Astrocyte of the spinal cord (primary cell): Measurements from ENCODE around the gene GRID1.
"Not testable (repeated sequence)": the region's sequence is repeated elsewhere in the genome, so short reads cannot be mapped to it uniquely, and the experiment has no call there.

Source experiments
- DNase-seq: peaks from one replicate; pipeline ENCODE4 v3.0.0; 2011; ENCODE audit warnings: low read depth, low spot score
- H3K4me3 ChIP-seq: 2 replicates; pipeline ENCODE4 v1.5.1; 2011; ENCODE audit warnings: low read depth, mild to moderate bottlenecking, low read length, moderate library complexity
- CTCF ChIP-seq: IDR thresholded peaks from 2 replicates; pipeline ENCODE4 v1.5.1; 2012; ENCODE audit warnings: low read depth, mild to moderate bottlenecking, low read length, inconsistent platforms
- in situ Hi-C: cut with HindIII; loops from 2 replicates; pipeline ENCODE4 v1.10.0; 2017; ENCODE audit warnings: low sequenced_read_pairs

The GRID1 gene

DNA sequence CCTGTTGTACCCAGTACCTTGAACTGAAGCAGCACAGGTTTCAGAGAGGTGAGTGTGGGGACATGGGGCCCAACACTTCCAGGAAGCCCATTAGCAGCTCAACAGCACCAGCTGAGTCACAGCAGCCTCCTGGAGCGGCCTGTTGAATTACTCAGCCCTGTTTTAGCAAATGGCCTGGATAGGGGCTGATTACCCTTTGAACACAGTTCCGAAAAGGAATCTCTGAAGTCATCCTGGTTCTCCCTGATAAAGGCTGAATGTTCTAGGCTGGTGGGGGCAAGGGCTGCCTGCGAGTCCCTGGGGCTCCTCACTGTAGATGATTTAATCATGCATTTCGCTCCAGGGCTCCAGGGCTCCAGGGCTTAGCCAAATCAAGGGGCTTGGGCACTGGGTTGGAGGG lies 287.5 kb downstream of the GRID1 start:
- TF ChIP-seq CTCF: no peak
- no peak overlapping the region for H3K4me3 ChIP-seq
- in situ Hi-C loops: no loop called here
- DNase-seq: peak; percentile 7

- in situ Hi-C loops: no loop called here
- no peak overlapping the region for H3K4me3 ChIP-seq
- no peak for TF ChIP-seq CTCF
- DNase-seq: no peak
These were observed 288.0 kb downstream of the GRID1 start for GRCh38 chr10:86078639-86079035.

DNA sequence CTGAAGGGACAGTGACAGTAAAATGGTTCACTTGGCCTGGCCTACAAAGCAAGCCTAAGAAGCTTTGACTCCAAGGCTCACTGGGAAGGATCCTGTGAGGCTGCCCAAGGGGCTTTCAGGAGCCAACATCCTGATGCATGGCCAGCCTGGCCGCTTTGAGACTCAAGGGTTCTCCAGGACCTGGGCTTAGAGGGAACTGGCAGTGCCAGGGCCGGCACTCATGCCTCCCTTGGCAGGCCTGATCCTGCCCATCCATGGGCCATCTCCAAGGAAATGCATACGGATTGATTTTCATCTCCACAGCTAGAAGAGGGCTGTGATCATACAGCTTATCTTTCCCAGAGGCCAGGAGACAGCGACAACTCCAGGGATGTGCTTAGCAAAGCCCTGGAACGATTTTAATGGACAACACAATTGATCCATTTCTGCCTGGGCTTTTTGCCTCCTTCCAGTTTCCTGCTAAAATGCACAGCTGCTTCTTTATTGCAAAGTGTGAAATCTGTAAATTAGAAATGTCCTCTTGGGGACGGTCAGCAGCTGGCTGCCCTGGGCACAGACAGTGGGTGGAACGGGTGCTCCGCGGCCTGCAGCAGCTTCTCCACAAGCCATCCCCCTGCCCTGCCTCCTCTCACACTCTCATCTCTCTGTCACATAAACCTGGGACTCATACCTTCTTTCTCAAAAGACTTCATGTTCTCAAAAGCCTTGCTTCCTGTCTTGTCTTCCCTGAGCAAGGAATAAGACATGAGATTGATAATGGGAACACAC lies 288.5 kb downstream of the GRID1 start:
- no peak for DNase-seq
- TF ChIP-seq CTCF: no peak
- H3K4me3 ChIP-seq: no peak overlapping the region
- in situ Hi-C loops: no loop called here

- in situ Hi-C loops: no loop called here
- no peak for TF ChIP-seq CTCF
- H3K4me3 ChIP-seq: no peak overlapping the region
- no peak for DNase-seq
These were observed 289.3 kb downstream of the GRID1 start for GRCh38 chr10:86077271-86077670.

DNA sequence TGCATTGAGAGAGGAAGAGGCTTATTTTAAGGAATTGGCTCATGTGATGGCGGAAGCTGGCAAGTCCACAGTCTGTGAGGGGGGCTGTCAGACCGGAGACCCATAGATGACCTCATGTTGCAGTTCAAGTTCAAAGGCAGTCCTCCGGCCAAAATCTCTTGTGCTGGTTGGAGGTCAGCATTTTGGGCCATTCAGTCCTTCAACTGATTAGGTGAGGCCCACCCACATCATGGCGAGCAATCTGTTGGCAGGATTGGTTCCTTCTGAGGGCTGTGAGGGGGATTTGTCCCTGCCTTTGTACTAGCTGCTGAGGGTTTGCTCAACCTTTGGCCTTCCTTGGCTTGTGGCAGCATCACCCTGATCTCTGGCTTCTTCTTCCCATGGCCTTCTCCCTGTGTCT lies 290.1 kb downstream of the GRID1 start:
- in situ Hi-C loops, DNase-seq, H3K4me3 ChIP-seq: not testable (repeated sequence)

GRCh38 chr10:86075512-86075911 lies 291.1 kb downstream of the GRID1 start:
- H3K4me3 ChIP-seq: no peak overlapping the region
- no peak for DNase-seq
- TF ChIP-seq CTCF: no peak
- in situ Hi-C loops: no loop called here

DNA sequence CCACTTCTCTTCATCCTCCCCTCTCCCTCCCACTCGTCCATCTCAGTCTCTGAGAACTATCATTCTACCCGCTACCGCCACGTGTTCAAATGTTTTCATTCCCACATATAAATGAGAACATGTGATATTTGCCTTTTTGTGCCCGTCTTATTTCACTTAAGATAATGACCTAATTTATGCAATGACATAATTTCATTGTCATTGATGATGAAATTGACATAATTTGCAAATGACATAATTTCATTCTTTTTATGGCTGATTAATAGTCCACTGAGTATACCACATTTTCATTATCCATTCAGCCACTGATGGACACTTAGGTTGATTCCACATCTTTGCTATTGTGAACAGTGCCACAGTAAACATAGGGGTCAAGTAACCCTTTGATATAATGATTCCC lies 292.3 kb downstream of the GRID1 start:
- in situ Hi-C loops: no loop called here

More for the DNA sequence above, 292.3 kb downstream of the GRID1 start:
- H3K4me3 ChIP-seq: no peak overlapping the region
- no peak for TF ChIP-seq CTCF
- DNase-seq: no peak
